ENCODE data around the gene KIF16B.

GRCh38 chr20:16352321-16352720 is 220.9 kb downstream of the KIF16B start:
- TF ChIP-seq CTCF (IDR thresholded peaks at IDR 0.05) (no peak), POLR2A (IDR thresholded peaks at IDR 0.05) (no peak), EP300 (IDR thresholded peaks at IDR 0.05) (no peak)
